NCI-H345 (cell line): ENCODE data around the gene HSPA1L.
"Not testable (repeated sequence)": the region's sequence is repeated elsewhere in the genome, so short reads cannot be mapped to it uniquely, and the experiment has no call there.

Source experiments
- DNase-seq: peaks from one replicate; lab custom pipeline; 2025; lab: John Stamatoyannopoulos, UW

HSPA1L gene

GRCh38 chr6:31836474-31837368 lies 21.6 kb upstream of the HSPA1L start:
- no peak for DNase-seq

- DNase-seq = peak; percentile 42
Observed at GRCh38 chr6:31836047-31836473, 21.0 kb upstream of the HSPA1L start.

GRCh38 chr6:31834367-31835250 lies 19.5 kb upstream of the HSPA1L start:
- DNase-seq = peak; percentile 86

- no peak for DNase-seq
Observed at GRCh38 chr6:31831350-31832215, 16.5 kb upstream of the HSPA1L start.

GRCh38 chr6:31830886-31831335 lies 15.8 kb upstream of the HSPA1L start:
- DNase-seq = no peak

- peak; percentile 42 for DNase-seq
Observed at GRCh38 chr6:31829633-31830283, 14.7 kb upstream of the HSPA1L start.

GRCh38 chr6:31827286-31828079 lies 12.4 kb upstream of the HSPA1L start, which contains the start of gene HSPA1B:
TSS of gene HSPA1B (plus strand) at chr6:31827738. CDS start at chr6:31827951, 213 bp downstream.
- peak; percentile 86 for DNase-seq

- DNase-seq = no peak
Observed at GRCh38 chr6:31826793-31827285, 11.8 kb upstream of the HSPA1L start.

GRCh38 chr6:31825553-31825952 lies 10.5 kb upstream of the HSPA1L start:
- no peak for DNase-seq

- not testable (repeated sequence) for DNase-seq
Observed at GRCh38 chr6:31823592-31824196, 8.6 kb upstream of the HSPA1L start.

GRCh38 chr6:31822036-31822821 lies 7.1 kb upstream of the HSPA1L start:
- no peak for DNase-seq

- no peak for DNase-seq
Observed at GRCh38 chr6:31821301-31822035, 6.4 kb upstream of the HSPA1L start.

- DNase-seq = not testable (repeated sequence)
Observed at GRCh38 chr6:31820399-31820798, 5.3 kb upstream of the HSPA1L start.

- no peak for DNase-seq
Observed at GRCh38 chr6:31819871-31820299, 4.8 kb upstream of the HSPA1L start.

GRCh38 chr6:31817929-31818511 lies 2.9 kb upstream of the HSPA1L start:
- DNase-seq = not testable (repeated sequence)

- not testable (repeated sequence) for DNase-seq
Observed at GRCh38 chr6:31817133-31817928, 2.2 kb upstream of the HSPA1L start.

- peak; percentile 97 for DNase-seq
Observed at GRCh38 chr6:31814677-31815024, 432 bp downstream of the HSPA1L start.
